NB4 (cell line): ENCODE results near the gene PAPPA2.

Source experiments
- DNase-seq: peaks from one replicate; pipeline ENCODE4 v3.0.0; 2010; ENCODE audit warnings: low read depth
- H3K4me3 ChIP-seq: one replicate; pipeline ENCODE4 v1.5.1; 2011; ENCODE audit warnings: mild to moderate bottlenecking, low read depth, low read length, moderate library complexity
- CTCF ChIP-seq: IDR thresholded peaks from one replicate; pipeline ENCODE4 v1.5.1; 2012; ENCODE audit warnings: low read depth, low read length
- MAX ChIP-seq: IDR thresholded peaks from 2 replicates; pipeline ENCODE4 v1.6.1; 2011; ENCODE audit warnings: low read depth, low read length
- MYC ChIP-seq: IDR thresholded peaks from 2 replicates; pipeline ENCODE4 v1.6.1; 2011; ENCODE audit warnings: low read depth, low read length
- POLR2A ChIP-seq: IDR thresholded peaks from 2 replicates; pipeline ENCODE4 v1.6.1; 2011; ENCODE audit warnings: mild to moderate bottlenecking; ENCODE audit not compliant: insufficient read length; ENCODE audit errors: extremely low read depth

PAPPA2 gene

GRCh38 chr1:176785056-176785455 lies 322.1 kb downstream of the PAPPA2 start:
- no peak for DNase-seq
- no peak for TF ChIP-seq MYC
- no peak for TF ChIP-seq POLR2A
- no peak for TF ChIP-seq MAX
- TF ChIP-seq CTCF = no peak
- H3K4me3 ChIP-seq = no peak overlapping the region

DNA sequence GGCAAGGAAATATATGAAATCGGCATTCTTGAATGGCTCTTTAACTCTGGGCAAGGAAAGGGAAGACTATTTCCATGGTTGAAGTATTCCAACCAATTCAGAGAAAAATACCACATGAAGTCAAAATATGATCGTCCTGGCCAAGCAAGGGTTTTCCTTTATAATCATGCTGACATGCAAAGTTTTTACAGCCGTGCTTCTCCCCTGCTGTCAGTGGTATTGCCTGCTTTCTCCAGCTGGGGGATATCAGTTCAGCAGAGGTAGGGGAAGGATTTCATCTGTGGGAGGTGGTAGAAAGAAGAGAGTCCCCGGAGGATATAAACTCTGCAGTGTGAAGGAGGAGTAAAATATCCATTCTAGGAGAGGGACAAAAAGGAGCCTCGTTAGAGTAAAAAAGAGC lies 322.8 kb downstream of the PAPPA2 start:
- no peak for TF ChIP-seq MYC
- no peak for TF ChIP-seq POLR2A
- no peak for TF ChIP-seq CTCF
- no peak for TF ChIP-seq MAX
- DNase-seq = no peak
- no peak overlapping the region for H3K4me3 ChIP-seq

GRCh38 chr1:176786274-176786673 lies 323.3 kb downstream of the PAPPA2 start:
- no peak for DNase-seq
- TF ChIP-seq MAX (no peak), POLR2A (no peak), CTCF (no peak), MYC (no peak)
- H3K4me3 ChIP-seq = no peak overlapping the region

DNA sequence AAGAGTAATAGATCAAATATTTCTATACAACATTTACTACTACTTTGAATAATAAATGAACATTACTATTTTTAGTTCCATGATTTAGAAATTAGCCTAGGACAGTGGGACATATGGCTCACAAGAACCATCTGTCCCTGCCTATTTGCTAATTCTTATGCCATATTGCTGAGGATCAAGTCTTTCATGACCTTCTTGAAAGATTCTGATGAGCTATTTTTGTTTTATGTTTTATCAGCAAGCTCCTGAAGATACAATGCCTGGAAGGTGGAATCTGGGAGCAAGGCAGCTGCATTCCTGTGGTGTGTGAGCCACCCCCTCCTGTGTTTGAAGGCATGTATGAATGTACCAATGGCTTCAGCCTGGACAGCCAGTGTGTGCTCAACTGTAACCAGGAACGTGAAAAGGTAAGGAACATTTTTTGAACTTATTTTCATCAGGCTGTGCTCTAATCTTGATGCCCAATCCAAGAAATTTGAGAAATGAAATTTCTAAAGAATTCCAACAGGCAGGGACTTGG lies 326.7 kb downstream of the PAPPA2 start:
- TF ChIP-seq MYC (no peak), POLR2A (no peak), CTCF (no peak), MAX (no peak)
- H3K4me3 ChIP-seq = no peak overlapping the region
- DNase-seq = no peak

DNA sequence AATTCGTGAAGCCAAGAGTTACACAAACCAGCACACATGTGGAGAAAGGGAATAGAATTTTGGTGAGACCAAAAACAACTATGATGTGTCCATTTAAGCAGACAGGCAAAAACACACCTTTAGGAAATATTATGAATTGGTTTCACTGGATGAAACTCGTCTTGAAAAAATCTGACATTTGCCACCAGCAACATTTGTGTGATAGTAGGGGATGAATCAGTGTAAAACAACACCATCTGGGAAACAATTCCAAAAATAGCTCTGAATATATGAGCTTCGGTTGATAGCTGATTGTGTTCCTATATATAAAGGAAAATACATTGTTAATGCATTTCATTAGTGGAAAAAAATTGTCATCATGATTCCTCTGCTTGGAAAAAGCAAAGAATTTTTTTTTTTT lies 327.8 kb downstream of the PAPPA2 start:
- H3K4me3 ChIP-seq = no peak overlapping the region
- TF ChIP-seq MYC (no peak), CTCF (no peak), MAX (no peak), POLR2A (no peak)
- no peak for DNase-seq

GRCh38 chr1:176791906-176792305 lies 328.9 kb downstream of the PAPPA2 start:
- H3K4me3 ChIP-seq = no peak overlapping the region
- no peak for DNase-seq
- TF ChIP-seq MYC (no peak), MAX (no peak), POLR2A (no peak), CTCF (no peak)
